ENCODE measurements around the gene SPTLC3. TPM values are rescaled to one million over a fixed set of nuclear protein-coding genes. Genes with fewer than 3 reads are reported as not detected.

The SPTLC3 gene
- total and polyA plus RNA-seq, 7 donors: 0.92 to 8.4 (median 4.6) TPM

DNA sequence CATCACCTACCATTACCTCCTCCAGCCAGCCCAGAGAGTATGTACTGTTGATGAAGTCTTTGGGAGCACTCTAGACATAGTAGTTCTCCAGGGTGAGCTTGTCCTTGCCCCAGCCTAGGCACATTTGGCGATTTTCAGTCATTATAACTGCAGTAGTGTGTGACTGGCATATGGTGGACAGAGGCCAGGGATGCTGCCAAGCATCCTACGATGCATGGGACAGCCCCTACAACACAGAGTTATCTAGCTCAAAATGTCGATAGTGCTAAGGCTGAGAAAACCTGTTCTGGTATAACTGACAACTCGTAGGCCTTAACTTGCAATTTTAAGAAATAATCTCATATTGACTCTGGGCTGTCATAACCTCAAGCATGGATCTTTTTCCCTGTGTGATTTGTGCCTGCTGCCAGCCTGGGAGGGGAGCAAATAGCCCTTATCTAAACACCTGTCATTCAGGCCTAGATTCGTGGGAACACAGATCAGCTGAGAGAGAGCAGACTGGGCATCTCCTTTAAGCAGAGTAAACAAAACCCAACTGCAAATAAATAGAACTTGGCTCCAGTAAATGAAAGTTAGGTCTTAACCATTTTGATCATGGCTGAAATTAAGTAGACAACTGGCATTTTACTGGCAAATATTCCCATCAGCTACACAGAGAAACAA lies 102.6 kb downstream of the SPTLC3 start:
- Histone ChIP-seq H3K4me3 (no peak overlapping the region), H3K27ac (no peak overlapping the region), H3K9me3 (no peaks in the 10 kb centered on the region), H3K4me1 (no peaks in the 10 kb centered on the region), H3K36me3 (no peaks in the 10 kb centered on the region), H3K27me3 (no peaks in the 10 kb centered on the region)
- WGBS, 2 donors: 20 to 69% methylated on average over 5 of the region's 5 CpGs
- TF ChIP-seq POLR2A (IDR thresholded peaks at IDR 0.05) (no peak), POLR2AphosphoS5 (IDR thresholded peaks at IDR 0.05) (no peak), EP300 (IDR thresholded peaks at IDR 0.05) (no peak)
- TF ChIP-seq, protein P1, sequence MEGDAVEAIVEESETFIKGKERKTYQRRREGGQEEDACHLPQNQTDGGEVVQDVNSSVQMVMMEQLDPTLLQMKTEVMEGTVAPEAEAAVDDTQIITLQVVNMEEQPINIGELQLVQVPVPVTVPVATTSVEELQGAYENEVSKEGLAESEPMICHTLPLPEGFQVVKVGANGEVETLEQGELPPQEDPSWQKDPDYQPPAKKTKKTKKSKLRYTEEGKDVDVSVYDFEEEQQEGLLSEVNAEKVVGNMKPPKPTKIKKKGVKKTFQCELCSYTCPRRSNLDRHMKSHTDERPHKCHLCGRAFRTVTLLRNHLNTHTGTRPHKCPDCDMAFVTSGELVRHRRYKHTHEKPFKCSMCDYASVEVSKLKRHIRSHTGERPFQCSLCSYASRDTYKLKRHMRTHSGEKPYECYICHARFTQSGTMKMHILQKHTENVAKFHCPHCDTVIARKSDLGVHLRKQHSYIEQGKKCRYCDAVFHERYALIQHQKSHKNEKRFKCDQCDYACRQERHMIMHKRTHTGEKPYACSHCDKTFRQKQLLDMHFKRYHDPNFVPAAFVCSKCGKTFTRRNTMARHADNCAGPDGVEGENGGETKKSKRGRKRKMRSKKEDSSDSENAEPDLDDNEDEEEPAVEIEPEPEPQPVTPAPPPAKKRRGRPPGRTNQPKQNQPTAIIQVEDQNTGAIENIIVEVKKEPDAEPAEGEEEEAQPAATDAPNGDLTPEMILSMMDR (IDR thresholded peaks at IDR 0.05): no peak
- no peak for DNase-seq
- intact Hi-C loops (cut with DNase I): loop anchor here (10.0 kb wide), 1 partner anchor 943 kb away; no protein-coding TSS in a partner anchor

DNA sequence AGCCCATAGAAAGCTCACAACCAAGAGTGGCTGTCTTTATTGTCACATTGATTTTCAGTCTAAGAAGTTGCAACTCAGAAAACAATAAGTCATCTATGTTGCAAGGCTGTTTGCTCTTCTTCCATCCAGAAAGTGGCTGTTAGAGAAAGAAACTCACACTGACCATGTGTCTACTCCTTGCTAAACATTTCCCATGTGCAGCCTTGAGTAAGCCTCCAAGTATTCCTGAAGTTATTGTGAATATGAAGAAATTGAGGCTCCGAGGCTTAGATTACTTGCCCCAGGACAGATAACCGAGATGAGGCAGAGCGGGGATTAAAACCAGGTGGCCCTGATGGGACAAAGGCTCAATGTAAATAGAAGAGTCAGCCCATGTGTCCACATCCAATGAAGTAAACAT lies 105.0 kb downstream of the SPTLC3 start:
- no peak for DNase-seq
- H3K27ac ChIP-seq: no peak overlapping the region
- 94 to 97% methylated on average over 3 of the region's 3 CpGs for WGBS, 2 donors
- H3K4me1 ChIP-seq: no peaks in the 10 kb centered on the region
- no peaks in the 10 kb centered on the region for H3K27me3 ChIP-seq
- H3K36me3 ChIP-seq: no peaks in the 10 kb centered on the region
- TF ChIP-seq POLR2A (IDR thresholded peaks at IDR 0.05) (no peak), POLR2AphosphoS5 (IDR thresholded peaks at IDR 0.05) (no peak), EP300 (IDR thresholded peaks at IDR 0.05) (no peak)
- TF ChIP-seq, protein P1 (IDR thresholded peaks at IDR 0.05): no peak
- no peak overlapping the region for H3K4me3 ChIP-seq
- intact Hi-C loops (cut with DNase I): loop anchor here (10.0 kb wide), 1 partner anchor 941 kb away; no protein-coding TSS in a partner anchor
- no peaks in the 10 kb centered on the region for H3K9me3 ChIP-seq

DNA sequence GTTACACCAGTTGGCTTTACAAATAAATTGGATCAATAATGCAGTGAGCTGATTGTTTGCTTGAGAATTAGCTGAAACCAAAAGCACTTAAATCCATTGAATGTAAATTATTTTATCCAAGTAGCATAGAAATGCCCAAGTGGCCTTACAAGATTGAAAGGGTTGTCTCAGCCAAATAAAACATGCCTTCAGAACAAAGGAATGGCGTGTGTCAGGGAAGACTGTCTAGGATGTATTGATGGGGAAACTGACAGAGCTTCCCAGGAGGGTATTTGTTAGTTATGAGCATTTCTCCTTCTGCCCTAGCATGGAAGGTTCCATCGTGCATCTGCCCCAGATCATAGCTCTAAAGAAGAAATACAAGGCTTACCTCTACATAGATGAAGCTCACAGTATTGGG lies 108.4 kb downstream of the SPTLC3 start:
- DNase-seq: no peak
- no peaks in the 10 kb centered on the region for H3K27me3 ChIP-seq
- H3K36me3 ChIP-seq: no peaks in the 10 kb centered on the region
- no peak for TF ChIP-seq POLR2A (IDR thresholded peaks at IDR 0.05)
- no peak for TF ChIP-seq POLR2AphosphoS5 (IDR thresholded peaks at IDR 0.05)
- TF ChIP-seq, protein P1 (IDR thresholded peaks at IDR 0.05): no peak
- TF ChIP-seq EP300 (IDR thresholded peaks at IDR 0.05): no peak
- no peaks in the 10 kb centered on the region for H3K4me1 ChIP-seq
- intact Hi-C loops (cut with DNase I): loop anchor here (5.0 to 10.0 kb wide), 2 partner anchors 105 to 938 kb away; partner anchors contain the start of gene ISM1
- no peak overlapping the region for H3K27ac ChIP-seq
- H3K9me3 ChIP-seq: no peaks in the 10 kb centered on the region
- whole genome bisulfite sequencing, 2 donors: 63 to 92% methylated on average over 2 of the region's 2 CpGs
- H3K4me3 ChIP-seq: no peak overlapping the region

DNA sequence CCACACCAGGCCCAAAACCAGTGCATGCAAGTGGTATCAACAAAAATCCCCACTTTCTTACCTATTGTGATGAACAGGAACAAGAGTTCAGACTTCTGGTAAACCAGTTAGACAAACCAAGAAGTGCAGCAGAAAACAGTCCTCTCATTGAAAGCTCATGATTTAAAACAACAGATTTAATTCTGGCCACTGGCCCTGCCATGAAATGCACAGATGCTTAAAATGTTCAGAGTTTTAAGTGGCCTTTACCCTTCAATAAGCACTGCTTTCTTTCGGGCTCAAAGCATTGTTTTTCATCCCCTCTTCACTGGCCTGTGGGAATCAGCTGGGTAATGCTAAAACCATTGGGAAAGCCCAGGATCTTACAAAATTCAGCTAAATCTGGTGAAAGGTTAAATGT lies 109.9 kb downstream of the SPTLC3 start:
- Histone ChIP-seq H3K27ac (no peak overlapping the region), H3K4me1 (no peaks in the 10 kb centered on the region), H3K4me3 (no peak overlapping the region), H3K36me3 (no peaks in the 10 kb centered on the region), H3K27me3 (no peaks in the 10 kb centered on the region), H3K9me3 (no peaks in the 10 kb centered on the region)
- no peak for DNase-seq
- TF ChIP-seq, protein P1 (IDR thresholded peaks at IDR 0.05): no peak
- TF ChIP-seq EP300 (IDR thresholded peaks at IDR 0.05): no peak
- TF ChIP-seq POLR2A (IDR thresholded peaks at IDR 0.05): no peak
- no peak for TF ChIP-seq POLR2AphosphoS5 (IDR thresholded peaks at IDR 0.05)
- intact Hi-C loops (cut with DNase I): loop anchor here (1.0 to 10.0 kb wide), 3 partner anchors 104 to 936 kb away; partner anchors contain the start of gene ISM1
- 78 to 87% methylated on average over 1 of the region's 1 CpG for WGBS, 2 donors

Measured in sigmoid colon (tissue), 7 donors.